ENCODE data around the gene MDM2.

Gene MDM2

DNA sequence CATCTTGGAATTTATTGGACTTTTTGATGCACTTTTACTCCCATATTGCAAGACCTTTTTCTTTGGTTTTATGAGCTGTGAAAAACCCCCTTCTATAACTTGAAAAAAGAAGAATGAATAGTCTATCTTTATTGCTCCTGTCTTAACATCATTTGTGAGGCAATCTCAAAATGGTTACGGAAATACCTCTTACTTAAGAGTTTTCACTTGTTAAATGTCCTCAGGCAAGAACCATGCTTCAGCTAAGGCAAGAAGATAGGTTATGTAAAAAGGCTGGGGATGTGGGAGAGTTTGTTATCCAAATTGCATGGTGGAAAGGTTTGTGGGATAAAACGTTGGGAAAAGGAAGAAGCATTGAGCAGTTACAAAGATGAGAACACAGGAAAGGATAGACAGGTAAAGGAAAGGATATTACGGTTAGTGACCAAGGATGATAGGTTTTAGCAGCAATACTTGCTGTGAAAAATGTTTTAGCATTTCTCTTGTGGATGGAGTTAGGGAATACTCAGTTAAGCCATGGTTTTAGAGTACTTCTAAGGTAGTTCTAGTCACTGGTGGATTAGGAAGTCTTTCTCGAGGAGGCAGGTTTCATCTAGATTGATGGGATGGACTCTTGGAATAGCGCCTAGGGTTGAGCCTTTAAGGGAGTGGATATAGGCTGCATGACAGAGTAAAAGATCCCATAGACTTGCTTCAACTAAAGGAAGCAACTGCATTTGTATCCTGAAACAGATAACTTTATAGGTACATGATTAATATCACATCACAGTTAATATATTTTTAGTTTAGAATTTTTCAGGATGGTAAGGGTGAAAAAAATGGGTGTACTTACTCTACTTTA, 30.3 kb downstream of the MDM2 start:
- TF ChIP-seq EGR1 (IDR thresholded peaks at IDR 0.05) = no peak
- TF ChIP-seq TEAD4 (IDR thresholded peaks at IDR 0.05) = no peak
- no peak for TF ChIP-seq NFIC (IDR thresholded peaks at IDR 0.05)
- TF ChIP-seq CEBPB (IDR thresholded peaks at IDR 0.05) = no peak
- no peak for TF ChIP-seq TCF12 (IDR thresholded peaks at IDR 0.05; ENCODE audit: low read depth)
- TF ChIP-seq RAD21 (IDR thresholded peaks at IDR 0.05; ENCODE audit: low read depth) = no peak
- no peak for TF ChIP-seq CREB1 (IDR thresholded peaks at IDR 0.05; ENCODE audit: low read depth)
- TF ChIP-seq YY1 (IDR thresholded peaks at IDR 0.05; ENCODE audit: low read depth) = no peak
- no peak for TF ChIP-seq EP300 (IDR thresholded peaks at IDR 0.05; ENCODE audit: borderline replicate concordance)
- TF ChIP-seq, protein P1, sequence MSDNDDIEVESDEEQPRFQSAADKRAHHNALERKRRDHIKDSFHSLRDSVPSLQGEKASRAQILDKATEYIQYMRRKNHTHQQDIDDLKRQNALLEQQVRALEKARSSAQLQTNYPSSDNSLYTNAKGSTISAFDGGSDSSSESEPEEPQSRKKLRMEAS (IDR thresholded peaks at IDR 0.05) = no peak
- no peak for TF ChIP-seq FOXM1 (IDR thresholded peaks at IDR 0.05; ENCODE audit: borderline replicate concordance, low read depth)
- no peak for TF ChIP-seq REST (IDR thresholded peaks at IDR 0.05; ENCODE audit: low read depth)
- no peak for TF ChIP-seq ZBTB7A (IDR thresholded peaks at IDR 0.05; ENCODE audit: low read depth)
- no peak for TF ChIP-seq TAF1 (IDR thresholded peaks at IDR 0.05; ENCODE audit: low read depth)
- TF ChIP-seq USF1 (IDR thresholded peaks at IDR 0.05) = no peak

- TF ChIP-seq EGR1 (IDR thresholded peaks at IDR 0.05) (no peak), EP300 (IDR thresholded peaks at IDR 0.05; ENCODE audit: borderline replicate concordance) (no peak), YY1 (IDR thresholded peaks at IDR 0.05; ENCODE audit: low read depth) (no peak), TCF12 (IDR thresholded peaks at IDR 0.05; ENCODE audit: low read depth) (no peak), RAD21 (IDR thresholded peaks at IDR 0.05; ENCODE audit: low read depth) (no peak), ZBTB7A (IDR thresholded peaks at IDR 0.05; ENCODE audit: low read depth) (no peak), NFIC (IDR thresholded peaks at IDR 0.05) (no peak), CREB1 (IDR thresholded peaks at IDR 0.05; ENCODE audit: low read depth) (no peak), USF1 (IDR thresholded peaks at IDR 0.05) (no peak), REST (IDR thresholded peaks at IDR 0.05; ENCODE audit: low read depth) (no peak), CEBPB (IDR thresholded peaks at IDR 0.05) (no peak), TEAD4 (IDR thresholded peaks at IDR 0.05) (no peak), TAF1 (IDR thresholded peaks at IDR 0.05; ENCODE audit: low read depth) (no peak), FOXM1 (IDR thresholded peaks at IDR 0.05; ENCODE audit: borderline replicate concordance, low read depth) (no peak)
- TF ChIP-seq, protein P1 (IDR thresholded peaks at IDR 0.05) = no peak
Measured at GRCh38 chr12:68839183-68840147, 31.5 kb downstream of the MDM2 start.

DNA sequence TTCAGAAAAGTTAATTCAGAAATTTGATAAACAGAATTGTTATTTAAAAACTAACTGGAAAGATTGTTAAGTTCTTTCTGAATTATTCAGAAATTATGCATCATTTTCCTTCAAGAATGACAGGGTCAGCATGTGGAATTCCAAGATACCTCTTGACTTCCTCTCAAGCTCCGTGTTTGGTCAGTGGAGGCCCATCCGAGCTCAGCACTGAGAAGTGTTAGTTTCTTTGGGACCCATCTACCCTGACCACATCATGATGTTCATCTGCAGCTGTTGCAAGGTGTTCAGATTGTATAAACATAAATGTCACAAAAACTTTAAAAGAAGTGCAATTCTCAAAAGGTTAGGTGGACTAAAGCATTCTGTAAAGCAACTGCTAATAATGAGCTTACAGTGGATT, 33.7 kb downstream of the MDM2 start:
- TF ChIP-seq REST (IDR thresholded peaks at IDR 0.05; ENCODE audit: low read depth) (no peak), CREB1 (IDR thresholded peaks at IDR 0.05; ENCODE audit: low read depth) (no peak), TAF1 (IDR thresholded peaks at IDR 0.05; ENCODE audit: low read depth) (no peak), TEAD4 (IDR thresholded peaks at IDR 0.05) (no peak), CEBPB (IDR thresholded peaks at IDR 0.05) (no peak), NFIC (IDR thresholded peaks at IDR 0.05) (no peak), EGR1 (IDR thresholded peaks at IDR 0.05) (no peak), EP300 (IDR thresholded peaks at IDR 0.05; ENCODE audit: borderline replicate concordance) (no peak), USF1 (IDR thresholded peaks at IDR 0.05) (no peak), YY1 (IDR thresholded peaks at IDR 0.05; ENCODE audit: low read depth) (no peak)
